Astrocyte (in vitro differentiated cells and primary cell): ENCODE measurements around the gene RCAN3. TPM values are rescaled to one million over a fixed set of nuclear protein-coding genes. Genes with fewer than 3 reads are reported as not detected.

Experiments
- DNase-seq: peaks from one replicate; pipeline ENCODE4 v3.0.0-alpha.2; 2010; ENCODE audit warnings: low read depth
- FAIRE-seq: peaks from 2 replicates; lab custom pipeline; 2011; peaks lifted over from hg19 to GRCh38; lab: Jason Lieb, UNC
- H2AFZ ChIP-seq: 2 replicates; pipeline ENCODE4 v1.6.0; 2012; ENCODE audit warnings: low read depth, low read length, inconsistent platforms
- H3K27ac ChIP-seq: 2 replicates; pipeline ENCODE4 v1.5.1; 2011; ENCODE audit warnings: low read depth, low read length, inconsistent platforms
- H3K27me3 ChIP-seq: 2 replicates; pipeline ENCODE4 v1.6.0; 2011; ENCODE audit warnings: low read length, inconsistent platforms; ENCODE audit not compliant: insufficient read depth
- H3K36me3 ChIP-seq: 2 replicates; pipeline ENCODE4 v1.5.1; 2011; ENCODE audit warnings: low read length, inconsistent platforms; ENCODE audit not compliant: insufficient read depth
- H3K4me1 ChIP-seq: 2 replicates; pipeline ENCODE4 v1.5.1; 2011; ENCODE audit warnings: low read length, inconsistent platforms; ENCODE audit not compliant: insufficient read depth
- H3K4me2 ChIP-seq: 2 replicates; pipeline ENCODE4 v1.6.0; 2012; ENCODE audit warnings: low read length, inconsistent platforms
- H3K4me3 ChIP-seq: 2 replicates; pipeline ENCODE4 v1.5.1; 2011; ENCODE audit warnings: low read depth, mild to moderate bottlenecking, low read length, inconsistent platforms; ENCODE audit not compliant: insufficient read depth
- H3K79me2 ChIP-seq: 2 replicates; pipeline ENCODE4 v1.6.0; 2012; ENCODE audit warnings: mild to moderate bottlenecking, low read length, inconsistent platforms; ENCODE audit not compliant: insufficient read depth
- H3K9ac ChIP-seq: 2 replicates; pipeline ENCODE4 v1.6.0; 2012; ENCODE audit warnings: mild to moderate bottlenecking, low read length, inconsistent platforms
- H3K9me3 ChIP-seq: 2 replicates; pipeline ENCODE4 v1.5.1; 2012; ENCODE audit warnings: low read depth, mild to moderate bottlenecking, low read length, inconsistent platforms; ENCODE audit not compliant: insufficient read depth
- H4K20me1 ChIP-seq: 2 replicates; pipeline ENCODE4 v1.6.0; 2012; ENCODE audit warnings: low read length, inconsistent platforms; ENCODE audit not compliant: insufficient read depth
- H3K27ac Mint-ChIP-seq: one replicate; pipeline ENCODE4 v1.8.0; 2021; ENCODE audit warnings: mild to moderate bottlenecking, mixed read lengths; ENCODE audit not compliant: unreplicated experiment
- H3K27me3 Mint-ChIP-seq: one replicate; pipeline ENCODE4 v1.8.0; 2021; ENCODE audit warnings: low read depth, mixed read lengths; ENCODE audit not compliant: unreplicated experiment
- H3K36me3 Mint-ChIP-seq: one replicate; pipeline ENCODE4 v1.8.0; 2021; ENCODE audit warnings: low read depth, mixed read lengths; ENCODE audit not compliant: unreplicated experiment
- H3K4me1 Mint-ChIP-seq: one replicate; pipeline ENCODE4 v1.8.0; 2021; ENCODE audit warnings: low read depth, mixed read lengths; ENCODE audit not compliant: unreplicated experiment
- H3K4me3 Mint-ChIP-seq: one replicate; pipeline ENCODE4 v1.8.0; 2021; ENCODE audit warnings: mild to moderate bottlenecking, moderate library complexity, mixed read lengths; ENCODE audit not compliant: unreplicated experiment
- H3K9me3 Mint-ChIP-seq: one replicate; pipeline ENCODE4 v1.8.0; 2021; ENCODE audit warnings: mild to moderate bottlenecking, mixed read lengths; ENCODE audit not compliant: unreplicated experiment
- EZH2 ChIP-seq: IDR thresholded peaks from 2 replicates; pipeline ENCODE4 v1.6.1; 2012; ENCODE audit warnings: mild to moderate bottlenecking, low read length, inconsistent platforms; ENCODE audit not compliant: insufficient read depth
- total RNA-seq: library from RNA; stranded (reverse); gene quantifications from 2 replicates; pipeline ENCODE4 v1.2.1, GENCODE V29; 2021
- TF ChIP-seq, protein P1 (sequence below): IDR thresholded peaks from 2 replicates; pipeline ENCODE4 v1.5.1; 2011; ENCODE audit warnings: low read depth, mild to moderate bottlenecking, inconsistent platforms, low read length, moderate library complexity; ENCODE audit not compliant: insufficient read depth

Gene RCAN3
- total RNA-seq, 1 donor from 2014 or later, result 17.7 TPM

DNA sequence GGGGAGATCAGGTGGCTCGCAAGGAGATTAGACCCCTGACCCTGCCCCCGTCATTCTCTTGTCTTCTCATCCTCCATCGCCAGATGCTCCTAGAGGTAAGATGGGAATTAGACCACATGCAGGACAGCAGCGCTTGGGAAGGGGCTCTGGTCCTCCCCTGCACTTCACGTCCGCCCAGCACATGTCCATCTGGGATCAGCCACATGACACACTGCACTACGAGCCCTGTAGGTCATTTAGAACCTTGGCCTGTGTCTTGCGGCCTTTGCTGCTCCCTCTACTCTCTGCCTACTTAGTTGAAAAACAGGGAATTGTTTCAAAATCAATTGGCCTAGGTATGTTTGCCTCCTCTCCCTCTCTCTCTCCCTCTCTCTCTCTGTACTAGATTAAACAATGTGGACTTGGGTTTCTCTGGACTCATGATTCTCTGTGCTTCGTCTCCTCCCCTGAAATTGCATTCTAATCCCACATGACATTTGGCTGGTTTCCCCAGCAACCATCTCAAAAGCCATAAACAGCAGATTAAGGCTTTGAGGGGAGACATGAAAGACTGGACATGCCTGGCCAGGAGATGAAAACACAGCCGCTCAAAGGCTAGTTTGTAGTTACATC, 49.4 kb downstream of the RCAN3 start:
- DNase-seq (peak; percentile 9), FAIRE-seq (no peak)
- peaks cover 58% of the 10 kb centered on the region for H3K27me3 ChIP-seq

GRCh38 chr1:24553931-24554330, 51.3 kb downstream of the RCAN3 start:
- peaks cover 39% of the 10 kb centered on the region for H3K27me3 Mint-ChIP-seq
- peaks cover 4% of the 10 kb centered on the region for H3K9me3 ChIP-seq
- no peak for DNase-seq
- no peak for FAIRE-seq
- H3K9ac ChIP-seq, result no peak overlapping the region
- TF ChIP-seq, protein P1, sequence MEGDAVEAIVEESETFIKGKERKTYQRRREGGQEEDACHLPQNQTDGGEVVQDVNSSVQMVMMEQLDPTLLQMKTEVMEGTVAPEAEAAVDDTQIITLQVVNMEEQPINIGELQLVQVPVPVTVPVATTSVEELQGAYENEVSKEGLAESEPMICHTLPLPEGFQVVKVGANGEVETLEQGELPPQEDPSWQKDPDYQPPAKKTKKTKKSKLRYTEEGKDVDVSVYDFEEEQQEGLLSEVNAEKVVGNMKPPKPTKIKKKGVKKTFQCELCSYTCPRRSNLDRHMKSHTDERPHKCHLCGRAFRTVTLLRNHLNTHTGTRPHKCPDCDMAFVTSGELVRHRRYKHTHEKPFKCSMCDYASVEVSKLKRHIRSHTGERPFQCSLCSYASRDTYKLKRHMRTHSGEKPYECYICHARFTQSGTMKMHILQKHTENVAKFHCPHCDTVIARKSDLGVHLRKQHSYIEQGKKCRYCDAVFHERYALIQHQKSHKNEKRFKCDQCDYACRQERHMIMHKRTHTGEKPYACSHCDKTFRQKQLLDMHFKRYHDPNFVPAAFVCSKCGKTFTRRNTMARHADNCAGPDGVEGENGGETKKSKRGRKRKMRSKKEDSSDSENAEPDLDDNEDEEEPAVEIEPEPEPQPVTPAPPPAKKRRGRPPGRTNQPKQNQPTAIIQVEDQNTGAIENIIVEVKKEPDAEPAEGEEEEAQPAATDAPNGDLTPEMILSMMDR, result no peak
- no peak for TF ChIP-seq EZH2
- H3K27ac ChIP-seq, result no peak overlapping the region
- no peak overlapping the region for H3K4me3 Mint-ChIP-seq
- H3K4me1 ChIP-seq, result peaks cover 1% of the 10 kb centered on the region
- H3K9me3 Mint-ChIP-seq, result no peaks in the 10 kb centered on the region
- H3K27ac Mint-ChIP-seq, result no peak overlapping the region
- H2AFZ ChIP-seq, result no peak overlapping the region
- no peaks in the 10 kb centered on the region for H3K36me3 ChIP-seq
- peaks cover 9% of the 10 kb centered on the region for H3K4me1 Mint-ChIP-seq
- no peaks in the 10 kb centered on the region for H4K20me1 ChIP-seq
- no peaks in the 10 kb centered on the region for H3K36me3 Mint-ChIP-seq
- no peak overlapping the region for H3K4me3 ChIP-seq
- H3K27me3 ChIP-seq, result peaks cover 60% of the 10 kb centered on the region
- no peaks in the 10 kb centered on the region for H3K79me2 ChIP-seq
- H3K4me2 ChIP-seq, result no peak overlapping the region

More for the DNA sequence above, 49.4 kb downstream of the RCAN3 start:
- peaks cover under 1% of the 10 kb centered on the region for H3K9me3 ChIP-seq
- no peak overlapping the region for H3K4me3 ChIP-seq
- no peaks in the 10 kb centered on the region for H4K20me1 ChIP-seq
- H3K27ac ChIP-seq, result no peak overlapping the region
- no peak for TF ChIP-seq EZH2
- Mint-ChIP-seq H3K36me3 (no peaks in the 10 kb centered on the region), H3K4me3 (no peak overlapping the region), H3K4me1 (peaks cover 6% of the 10 kb centered on the region), H3K9me3 (no peaks in the 10 kb centered on the region), H3K27ac (peak overlapping the region; percentile 2), H3K27me3 (peaks cover 25% of the 10 kb centered on the region)
- no peak overlapping the region for H3K9ac ChIP-seq
- H3K4me1 ChIP-seq, result no peaks in the 10 kb centered on the region
- H3K79me2 ChIP-seq, result no peaks in the 10 kb centered on the region
- no peaks in the 10 kb centered on the region for H3K36me3 ChIP-seq
- no peak overlapping the region for H2AFZ ChIP-seq
- H3K4me2 ChIP-seq, result no peak overlapping the region

GRCh38 chr1:24554714-24555113, 52.1 kb downstream of the RCAN3 start:
- TF ChIP-seq, protein P1, result no peak
- no peak for TF ChIP-seq EZH2
- H3K36me3 Mint-ChIP-seq, result no peaks in the 10 kb centered on the region

More at GRCh38 chr1:24554714-24555113, 52.1 kb downstream of the RCAN3 start:
- peaks cover 53% of the 10 kb centered on the region for H3K27me3 ChIP-seq
- Mint-ChIP-seq H3K4me3 (no peak overlapping the region), H3K4me1 (peaks cover 12% of the 10 kb centered on the region), H3K9me3 (no peaks in the 10 kb centered on the region), H3K27me3 (peaks cover 39% of the 10 kb centered on the region), H3K27ac (no peak overlapping the region)
- DNase-seq, result no peak
- H3K9ac ChIP-seq, result no peak overlapping the region
- H3K36me3 ChIP-seq, result no peaks in the 10 kb centered on the region
- no peak overlapping the region for H3K4me2 ChIP-seq
- H4K20me1 ChIP-seq, result no peaks in the 10 kb centered on the region
- peaks cover 7% of the 10 kb centered on the region for H3K4me1 ChIP-seq
- no peak for FAIRE-seq
- no peak overlapping the region for H3K4me3 ChIP-seq
- no peaks in the 10 kb centered on the region for H3K79me2 ChIP-seq
- no peak overlapping the region for H3K27ac ChIP-seq
- H3K9me3 ChIP-seq, result peaks cover 4% of the 10 kb centered on the region
- H2AFZ ChIP-seq, result no peak overlapping the region
